Left colon (tissue), 2 donors: Measurements from ENCODE around the gene EOGT. TPM values are rescaled to one million over a fixed set of nuclear protein-coding genes. Genes with fewer than 3 reads are reported as not detected.

ENCODE experiments used
- ATAC-seq: fragments of 200-7000 bp; cut with Tn5 transposase; one replicate; pipeline ENCODE4 v1.9.1; 2020; ENCODE audit warnings: mild to moderate bottlenecking, moderate library complexity
- DNase-seq, 2 donors: peaks; one replicate each; pipeline ENCODE4 v3.0.0-alpha.2; 2020
- intact Hi-C, 2 donors: fragments of 100-400 bp; cut with DNase I in 1 of 2; cut with micrococcal nuclease in 1 of 2; formaldehyde crosslinking; loops; one replicate each; pipeline versions ENCODE4 v1.11.2 to v1.14.0; 2022; cut with DNase I, micrococcal nuclease
- long read RNA-seq: library from polyadenylated mRNA; unstranded; transcript quantifications from one replicate; pipeline ENCODE4 v2.0.0, GENCODE V29; 2021
- total RNA-seq, 2 donors: library from RNA; stranded (reverse); fragmentation: NEBNext Ultra II Directional; extraction: Animal tissue kit (Norgen Biotek cat#: 25700); gene quantifications; one replicate each; pipeline ENCODE4 v1.2.1, GENCODE V29; 2021
- donor health status: DM: no; HTN: no; CAD: no.
- donor health status: DM: yes; HTN: yes; CAD: no.

The EOGT gene
- 10 to 100 TPM; 14.2 to 18.6 TPM for total RNA-seq
- long read RNA-seq, full-length matches to known transcripts = 5 of 9 reads
- long read RNA-seq, partial matches to known transcripts = 0 of 9 reads
- long read RNA-seq, other reads (novel, unspliced or antisense) = 4 of 9 reads

- intact Hi-C loops = no loop called here
- ATAC-seq = peak; percentile 91
- DNase-seq = peak; percentile 90 to 95
Measured at GRCh38 chr3:69013253-69014021, at the start of gene EOGT. Gene EOGT (minus strand): TSS chr3:69013684. CDS start chr3:69009846, 3,838 bp downstream.

- intact Hi-C loops = no loop called here
- ATAC-seq = no peak
Measured at GRCh38 chr3:69059688-69060087, 46.2 kb upstream of the EOGT start.

GRCh38 chr3:69058947-69059224 is 45.4 kb upstream of the EOGT start:
- ATAC-seq = no peak
- intact Hi-C loops = no loop called here

More at GRCh38 chr3:69059688-69060087, 46.2 kb upstream of the EOGT start:
- no peak for DNase-seq

GRCh38 chr3:69058180-69058946 is 44.9 kb upstream of the EOGT start:
- DNase-seq (no peak), ATAC-seq (no peak)
- intact Hi-C loops = no loop called here

More at GRCh38 chr3:69058947-69059224, 45.4 kb upstream of the EOGT start:
- no peak for DNase-seq

GRCh38 chr3:69052472-69052898 is 39.0 kb upstream of the EOGT start:
- intact Hi-C loops = no loop called here
- no peak for DNase-seq
- no peak for ATAC-seq

- peak; percentile 93 for ATAC-seq
- intact Hi-C loops = no loop called here
Measured at GRCh38 chr3:69051756-69052471, 38.4 kb upstream of the EOGT start, which contains the start of gene TMF1. Gene TMF1 (minus strand): TSS chr3:69052333. CDS start chr3:69052086, 247 bp downstream.

DNA sequence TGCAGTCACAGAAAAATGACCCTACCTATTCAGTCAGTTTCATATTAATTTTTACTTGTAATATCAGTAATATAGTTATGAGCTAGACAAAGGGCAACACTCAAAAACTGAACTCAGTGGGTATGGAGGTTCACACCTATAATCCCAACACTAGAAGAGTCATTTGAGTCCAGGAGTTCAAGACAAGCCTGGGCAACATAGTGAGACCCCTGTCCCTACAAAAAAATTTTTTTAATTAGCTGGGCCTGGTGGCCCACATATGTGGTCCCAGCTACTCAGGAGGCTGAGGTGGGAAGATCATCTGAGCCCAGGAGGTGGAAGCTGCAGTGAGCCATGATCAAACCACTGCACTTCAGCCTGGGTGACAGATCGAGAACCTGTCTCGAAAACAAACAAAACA is 35.5 kb upstream of the EOGT start:
- intact Hi-C loops = no loop called here
- DNase-seq = no peak

More at GRCh38 chr3:69051756-69052471, 38.4 kb upstream of the EOGT start, which contains the start of gene TMF1:
- peak; percentile 98 to 99 for DNase-seq

DNA sequence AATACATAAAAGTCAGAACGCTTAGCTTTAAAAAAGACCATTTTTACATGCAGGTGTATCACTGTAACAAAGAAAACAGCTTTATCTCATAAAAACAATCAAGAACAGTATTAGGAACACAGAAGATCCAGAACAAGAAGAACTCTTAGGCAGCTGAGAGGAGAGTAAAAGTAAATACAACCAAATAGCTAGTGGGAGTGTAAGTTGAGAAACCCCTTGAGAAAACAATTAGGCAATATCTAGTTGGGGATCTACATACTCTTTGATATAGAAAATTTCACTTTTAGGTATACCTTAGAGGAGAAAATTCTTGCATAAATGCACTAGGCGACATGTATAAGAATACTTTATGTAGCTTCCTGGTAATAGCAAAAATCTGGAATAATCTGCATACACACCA is 31.1 kb upstream of the EOGT start:
- DNase-seq (no peak), ATAC-seq (no peak)
- intact Hi-C loops = no loop called here

More for the DNA sequence above, 35.5 kb upstream of the EOGT start:
- no peak for ATAC-seq

DNA sequence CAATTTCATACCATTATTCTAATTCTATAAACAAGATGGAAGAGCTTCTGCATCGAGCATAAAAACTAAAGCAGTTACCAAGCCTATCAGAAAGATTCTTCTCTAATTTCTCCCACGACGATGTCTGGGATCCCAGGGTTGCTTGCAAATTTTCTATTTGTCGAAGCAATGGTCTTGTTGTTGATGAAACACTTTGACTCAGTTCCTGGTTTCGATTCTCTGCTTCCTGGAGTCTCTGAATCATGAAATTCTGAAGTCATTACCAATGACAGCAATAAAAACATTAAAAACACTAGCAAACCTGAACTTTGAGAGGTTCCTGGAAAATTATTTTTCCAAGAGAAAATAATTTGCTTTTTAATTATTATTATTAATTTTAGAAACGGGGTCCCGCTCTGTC is 20.0 kb upstream of the EOGT start:
- intact Hi-C loops = no loop called here
- DNase-seq = no peak
- ATAC-seq = no peak

DNA sequence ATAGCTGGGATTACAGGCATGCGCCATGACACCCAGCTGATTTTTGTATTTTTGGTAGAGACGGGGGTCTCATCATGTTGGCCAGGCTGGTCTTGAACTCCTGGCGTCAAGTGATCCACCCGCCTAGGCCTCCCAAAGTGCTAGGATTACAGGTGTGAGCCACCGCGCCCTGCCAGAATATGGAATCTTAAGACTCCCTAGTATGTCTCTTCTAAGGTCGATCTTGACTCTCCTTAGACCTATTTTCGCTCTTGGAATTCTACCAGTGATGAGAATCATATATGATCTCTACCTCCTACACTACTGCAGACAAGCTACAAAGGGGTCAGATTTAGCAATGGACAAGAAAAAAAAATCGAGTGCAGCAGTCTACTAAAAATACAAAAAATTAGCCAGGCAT is 19.3 kb upstream of the EOGT start:
- intact Hi-C loops = no loop called here
- ATAC-seq (no peak), DNase-seq (no peak)

DNA sequence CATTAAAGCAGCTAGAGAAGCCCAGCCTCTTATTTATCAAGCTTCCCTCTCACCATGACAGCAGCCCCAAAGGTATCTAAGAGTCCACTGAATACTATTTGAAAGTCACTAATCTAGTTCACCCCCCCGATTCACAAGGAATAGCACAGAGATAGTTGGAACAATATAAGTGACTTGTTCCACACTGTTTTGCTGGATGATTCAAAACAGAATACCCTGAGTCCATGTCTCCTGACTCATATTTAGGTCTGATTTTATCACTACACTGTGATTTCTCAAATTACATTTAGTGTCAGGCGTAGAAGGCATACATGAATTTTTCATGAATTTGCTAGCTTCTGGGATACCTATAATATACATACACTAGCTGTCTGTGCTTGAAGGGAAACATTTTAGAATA is 18.7 kb upstream of the EOGT start:
- intact Hi-C loops = no loop called here

DNA sequence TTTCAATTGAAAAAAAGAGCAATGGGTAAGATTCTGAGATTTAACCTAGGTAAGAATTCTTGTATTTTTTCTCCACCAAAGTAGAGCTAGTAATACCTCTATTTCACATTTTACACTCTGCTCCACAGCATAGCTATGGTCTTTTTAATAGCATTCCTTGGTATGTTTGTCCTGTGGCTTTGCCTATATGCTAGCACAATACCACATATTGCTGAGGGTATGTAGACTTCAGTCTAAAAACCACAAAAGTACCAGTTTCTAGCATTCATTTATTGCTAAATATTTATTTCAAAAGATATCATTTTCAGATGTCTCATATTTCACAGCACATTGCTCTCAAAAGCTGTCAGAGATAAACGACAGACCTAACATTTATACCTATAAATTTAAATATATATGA is 18.2 kb upstream of the EOGT start:
- DNase-seq (no peak), ATAC-seq (no peak)
- intact Hi-C loops = no loop called here

More for the DNA sequence above, 18.7 kb upstream of the EOGT start:
- DNase-seq (no peak), ATAC-seq (no peak)

- DNase-seq = no peak
- intact Hi-C loops = no loop called here
- no peak for ATAC-seq
Measured at GRCh38 chr3:69020857-69021256, 7.4 kb upstream of the EOGT start.

DNA sequence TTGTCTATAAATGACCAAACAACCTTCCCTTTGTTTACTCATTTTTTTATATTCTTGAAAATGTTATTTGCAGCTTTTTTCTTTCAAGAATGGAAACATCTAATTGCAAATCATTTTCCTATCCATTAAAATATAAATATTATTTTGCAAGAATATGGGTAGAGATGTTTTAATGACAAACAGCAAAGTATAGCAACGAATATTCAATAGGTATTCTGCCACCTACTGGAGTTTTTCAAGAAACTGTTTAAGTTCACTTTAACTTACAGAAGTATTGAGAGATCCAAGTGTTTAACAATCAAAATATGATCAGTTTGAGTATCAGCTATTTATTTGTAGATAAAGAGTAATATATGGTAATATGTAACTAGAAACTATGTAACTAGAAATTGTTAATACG is 6.9 kb upstream of the EOGT start:
- intact Hi-C loops = no loop called here

GRCh38 chr3:69016901-69017300 is 3.4 kb upstream of the EOGT start:
- ATAC-seq (no peak), DNase-seq (no peak)
- intact Hi-C loops = no loop called here

More for the DNA sequence above, 6.9 kb upstream of the EOGT start:
- no peak for ATAC-seq
- no peak for DNase-seq

- intact Hi-C loops = no loop called here
- DNase-seq = no peak
- no peak for ATAC-seq
Measured at GRCh38 chr3:69016102-69016501, 2.6 kb upstream of the EOGT start.

- DNase-seq = no peak
- intact Hi-C loops = no loop called here
- no peak for ATAC-seq
Measured at GRCh38 chr3:69014022-69014580, 617 bp upstream of the EOGT start.

- ATAC-seq (peak; percentile 41), DNase-seq (peak; percentile 45 to 62)
- intact Hi-C loops = no loop called here
Measured at GRCh38 chr3:69012800-69013252, 658 bp downstream of the EOGT start.
